H1 (cell line): Measurements from ENCODE around the gene TMEM232. TPM values are rescaled to one million over a fixed set of nuclear protein-coding genes. Genes with fewer than 3 reads are reported as not detected.

Source experiments
- CHD1 ChIP-seq: IDR thresholded peaks from 2 replicates; pipeline ENCODE4 v1.6.1; 2012; ENCODE audit warnings: low read depth, low read length, improper control_type of control experiment
- CTBP2 ChIP-seq: IDR thresholded peaks from 2 replicates; pipeline ENCODE4 v1.7.0; 2011; ENCODE audit warnings: borderline replicate concordance, mild to moderate bottlenecking, moderate library complexity, mixed read lengths, low read length; ENCODE audit not compliant: insufficient read depth, insufficient read length
- EP300 ChIP-seq, 2 experiments: IDR thresholded peaks; 1 replicate in 1 of 2; 2 replicates in 1 of 2; pipeline ENCODE4 v1.6.1; 2011 to 2012; ENCODE audit warnings: low read depth in 2 of 2, low read length in 2 of 2, mild to moderate bottlenecking in 2 of 2, borderline replicate concordance in 1 of 2, inconsistent platforms in 1 of 2, moderate library complexity in 1 of 2
- FOSL1 ChIP-seq: IDR thresholded peaks from 2 replicates; pipeline ENCODE4 v1.6.1; 2011; ENCODE audit warnings: mild to moderate bottlenecking, low read depth, low read length, moderate library complexity; ENCODE audit not compliant: insufficient read depth
- HDAC2 ChIP-seq, 2 experiments: fragments of 300-600 bp in 1 of 2; sonication (generic) in 1 of 2; IDR thresholded peaks; 2 replicates each; pipeline ENCODE4 v1.6.1; 2011 to 2012; ENCODE audit warnings: low read depth in 2 of 2, low read length in 2 of 2, mild to moderate bottlenecking in 2 of 2, moderate library complexity in 2 of 2, borderline replicate concordance in 1 of 2, inconsistent platforms in 1 of 2
- KDM1A ChIP-seq: fragments of 200-600, 300-600 bp; sonication (generic); IDR thresholded peaks from 2 replicates; pipeline ENCODE4 v1.7.1; 2016; ENCODE audit warnings: mild to moderate bottlenecking, low read length, borderline replicate concordance
- KDM5A ChIP-seq: fragments of 200-600 bp; IDR thresholded peaks from 2 replicates; pipeline ENCODE4 v1.7.1; 2012; ENCODE audit warnings: mild to moderate bottlenecking, low read length, inconsistent platforms, mixed read lengths
- RXRA ChIP-seq: IDR thresholded peaks from 2 replicates; pipeline ENCODE4 v1.6.1; 2011; ENCODE audit warnings: low read depth, mild to moderate bottlenecking, low read length, moderate library complexity; ENCODE audit not compliant: insufficient read depth
- SIRT6 ChIP-seq: IDR thresholded peaks from one replicate; pipeline ENCODE4 v1.7.1; 2012; ENCODE audit warnings: low read length, inconsistent platforms
- SUZ12 ChIP-seq: fragments of 200-600 bp; sonication (generic); IDR thresholded peaks from 2 replicates; pipeline ENCODE4 v1.6.1; 2012; ENCODE audit warnings: mild to moderate bottlenecking, inconsistent platforms, low read length, moderate library complexity, mixed read lengths
- polyA plus RNA-seq, 7 experiments: library from polyadenylated mRNA; depleted of rRNA in 3 of 7; stranded (reverse) in 5 of 7; unstranded in 2 of 7; fragments of >200 nt in 5 of 7; fragments of 200-250 nt in 2 of 7; gene quantifications; 1 replicate in 5 of 7; 2 replicates in 1 of 7; 4 replicates in 1 of 7; pipeline versions ENCODE4 v1.2.1 to v1.2.3, GENCODE V29; 2011 to 2013; ENCODE audit warnings: missing spikeins in 2 of 7, mixed read lengths in 2 of 7
- total RNA-seq: library from RNA; stranded (reverse); fragmentation: NEBNext Ultra II Directional; extraction: Animal tissue kit (Norgen Biotek cat#: 25700); gene quantifications from 2 replicates; pipeline ENCODE4 v1.2.1, GENCODE V29; 2021
- TF ChIP-seq, protein P1 (sequence below): fragments of 300-600 bp; sonication (generic); IDR thresholded peaks from 2 replicates; pipeline ENCODE4 v1.7.1; 2012; ENCODE audit warnings: low read length, moderate library complexity, mild to moderate bottlenecking, inconsistent platforms; ENCODE audit not compliant: insufficient replicate concordance

TMEM232 gene
- total and polyA plus RNA-seq, 2 of the 8 experiments (the other 6 are each of a cell fraction or from before 2014, with no cell fraction given) = 0.38 to 1.3 TPM

DNA sequence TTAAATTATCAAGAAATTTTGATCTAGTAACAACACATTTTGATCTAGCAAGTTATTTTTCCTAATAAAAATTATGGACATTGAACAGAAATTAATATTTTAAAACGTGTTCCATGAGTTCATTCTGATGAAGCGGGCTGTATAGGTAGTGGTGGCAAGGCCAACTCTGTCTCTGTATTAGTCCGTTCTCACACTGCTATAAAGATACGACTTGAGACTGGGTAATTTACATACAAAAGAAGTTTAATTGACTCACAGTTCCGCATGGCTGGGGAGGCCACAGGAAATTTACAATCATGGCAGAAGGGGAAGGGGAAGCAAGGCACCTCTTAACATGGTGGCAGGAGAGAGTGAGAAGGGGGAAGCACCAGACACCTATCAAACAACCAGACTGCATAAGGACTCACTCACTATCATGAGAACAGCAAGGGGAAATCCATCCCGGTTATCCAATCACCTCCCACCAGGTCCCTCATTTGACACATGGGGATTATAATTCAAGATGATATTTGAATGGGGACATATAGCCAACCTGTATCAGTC lies 61.2 kb downstream of the TMEM232 start (continued):
- TF ChIP-seq, protein P1, sequence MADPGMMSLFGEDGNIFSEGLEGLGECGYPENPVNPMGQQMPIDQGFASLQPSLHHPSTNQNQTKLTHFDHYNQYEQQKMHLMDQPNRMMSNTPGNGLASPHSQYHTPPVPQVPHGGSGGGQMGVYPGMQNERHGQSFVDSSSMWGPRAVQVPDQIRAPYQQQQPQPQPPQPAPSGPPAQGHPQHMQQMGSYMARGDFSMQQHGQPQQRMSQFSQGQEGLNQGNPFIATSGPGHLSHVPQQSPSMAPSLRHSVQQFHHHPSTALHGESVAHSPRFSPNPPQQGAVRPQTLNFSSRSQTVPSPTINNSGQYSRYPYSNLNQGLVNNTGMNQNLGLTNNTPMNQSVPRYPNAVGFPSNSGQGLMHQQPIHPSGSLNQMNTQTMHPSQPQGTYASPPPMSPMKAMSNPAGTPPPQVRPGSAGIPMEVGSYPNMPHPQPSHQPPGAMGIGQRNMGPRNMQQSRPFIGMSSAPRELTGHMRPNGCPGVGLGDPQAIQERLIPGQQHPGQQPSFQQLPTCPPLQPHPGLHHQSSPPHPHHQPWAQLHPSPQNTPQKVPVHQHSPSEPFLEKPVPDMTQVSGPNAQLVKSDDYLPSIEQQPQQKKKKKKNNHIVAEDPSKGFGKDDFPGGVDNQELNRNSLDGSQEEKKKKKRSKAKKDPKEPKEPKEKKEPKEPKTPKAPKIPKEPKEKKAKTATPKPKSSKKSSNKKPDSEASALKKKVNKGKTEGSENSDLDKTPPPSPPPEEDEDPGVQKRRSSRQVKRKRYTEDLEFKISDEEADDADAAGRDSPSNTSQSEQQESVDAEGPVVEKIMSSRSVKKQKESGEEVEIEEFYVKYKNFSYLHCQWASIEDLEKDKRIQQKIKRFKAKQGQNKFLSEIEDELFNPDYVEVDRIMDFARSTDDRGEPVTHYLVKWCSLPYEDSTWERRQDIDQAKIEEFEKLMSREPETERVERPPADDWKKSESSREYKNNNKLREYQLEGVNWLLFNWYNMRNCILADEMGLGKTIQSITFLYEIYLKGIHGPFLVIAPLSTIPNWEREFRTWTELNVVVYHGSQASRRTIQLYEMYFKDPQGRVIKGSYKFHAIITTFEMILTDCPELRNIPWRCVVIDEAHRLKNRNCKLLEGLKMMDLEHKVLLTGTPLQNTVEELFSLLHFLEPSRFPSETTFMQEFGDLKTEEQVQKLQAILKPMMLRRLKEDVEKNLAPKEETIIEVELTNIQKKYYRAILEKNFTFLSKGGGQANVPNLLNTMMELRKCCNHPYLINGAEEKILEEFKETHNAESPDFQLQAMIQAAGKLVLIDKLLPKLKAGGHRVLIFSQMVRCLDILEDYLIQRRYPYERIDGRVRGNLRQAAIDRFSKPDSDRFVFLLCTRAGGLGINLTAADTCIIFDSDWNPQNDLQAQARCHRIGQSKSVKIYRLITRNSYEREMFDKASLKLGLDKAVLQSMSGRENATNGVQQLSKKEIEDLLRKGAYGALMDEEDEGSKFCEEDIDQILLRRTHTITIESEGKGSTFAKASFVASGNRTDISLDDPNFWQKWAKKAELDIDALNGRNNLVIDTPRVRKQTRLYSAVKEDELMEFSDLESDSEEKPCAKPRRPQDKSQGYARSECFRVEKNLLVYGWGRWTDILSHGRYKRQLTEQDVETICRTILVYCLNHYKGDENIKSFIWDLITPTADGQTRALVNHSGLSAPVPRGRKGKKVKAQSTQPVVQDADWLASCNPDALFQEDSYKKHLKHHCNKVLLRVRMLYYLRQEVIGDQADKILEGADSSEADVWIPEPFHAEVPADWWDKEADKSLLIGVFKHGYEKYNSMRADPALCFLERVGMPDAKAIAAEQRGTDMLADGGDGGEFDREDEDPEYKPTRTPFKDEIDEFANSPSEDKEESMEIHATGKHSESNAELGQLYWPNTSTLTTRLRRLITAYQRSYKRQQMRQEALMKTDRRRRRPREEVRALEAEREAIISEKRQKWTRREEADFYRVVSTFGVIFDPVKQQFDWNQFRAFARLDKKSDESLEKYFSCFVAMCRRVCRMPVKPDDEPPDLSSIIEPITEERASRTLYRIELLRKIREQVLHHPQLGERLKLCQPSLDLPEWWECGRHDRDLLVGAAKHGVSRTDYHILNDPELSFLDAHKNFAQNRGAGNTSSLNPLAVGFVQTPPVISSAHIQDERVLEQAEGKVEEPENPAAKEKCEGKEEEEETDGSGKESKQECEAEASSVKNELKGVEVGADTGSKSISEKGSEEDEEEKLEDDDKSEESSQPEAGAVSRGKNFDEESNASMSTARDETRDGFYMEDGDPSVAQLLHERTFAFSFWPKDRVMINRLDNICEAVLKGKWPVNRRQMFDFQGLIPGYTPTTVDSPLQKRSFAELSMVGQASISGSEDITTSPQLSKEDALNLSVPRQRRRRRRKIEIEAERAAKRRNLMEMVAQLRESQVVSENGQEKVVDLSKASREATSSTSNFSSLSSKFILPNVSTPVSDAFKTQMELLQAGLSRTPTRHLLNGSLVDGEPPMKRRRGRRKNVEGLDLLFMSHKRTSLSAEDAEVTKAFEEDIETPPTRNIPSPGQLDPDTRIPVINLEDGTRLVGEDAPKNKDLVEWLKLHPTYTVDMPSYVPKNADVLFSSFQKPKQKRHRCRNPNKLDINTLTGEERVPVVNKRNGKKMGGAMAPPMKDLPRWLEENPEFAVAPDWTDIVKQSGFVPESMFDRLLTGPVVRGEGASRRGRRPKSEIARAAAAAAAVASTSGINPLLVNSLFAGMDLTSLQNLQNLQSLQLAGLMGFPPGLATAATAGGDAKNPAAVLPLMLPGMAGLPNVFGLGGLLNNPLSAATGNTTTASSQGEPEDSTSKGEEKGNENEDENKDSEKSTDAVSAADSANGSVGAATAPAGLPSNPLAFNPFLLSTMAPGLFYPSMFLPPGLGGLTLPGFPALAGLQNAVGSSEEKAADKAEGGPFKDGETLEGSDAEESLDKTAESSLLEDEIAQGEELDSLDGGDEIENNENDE = no peak
- TF ChIP-seq CHD1 (no peak), FOSL1 (no peak), EP300 (IDR thresholded peaks at IDR 0.05; ENCODE audit: borderline replicate concordance in 1 of 2, low read depth in 2 of 2, low read length in 2 of 2) (no peak), HDAC2 (IDR thresholded peaks at IDR 0.05; ENCODE audit: borderline replicate concordance in 1 of 2, low read depth in 2 of 2, low read length in 2 of 2) (no peak), RXRA (no peak), SUZ12 (no peak), KDM1A (no peak), CTBP2 (no peak), KDM5A (no peak), SIRT6 (no peak)
